Stimulated activated CD4-positive, alpha-beta T cell treated with anti-CD3 and anti-CD28 coated beads, Interleukin-1b, Interleukin-23, amount 100 ng/mL, for 4 hours (primary cell): ENCODE measurements around the gene NME3.

ENCODE experiments used
- DNase-seq, 2 donors: peaks; one replicate each; pipeline ENCODE4 v3.0.0-alpha.2; 2020; ENCODE audit warnings: low read depth in 2 of 2

Gene NME3

GRCh38 chr16:1768767-1769401 is 2.5 kb downstream of the NME3 start:
- DNase-seq, result no peak

GRCh38 chr16:1768061-1768766 is 3.1 kb downstream of the NME3 start:
- DNase-seq, result no peak

GRCh38 chr16:1767116-1767994 is 4.0 kb downstream of the NME3 start:
- DNase-seq, result no peak

- DNase-seq, result no peak
These were observed 4.6 kb downstream of the NME3 start for GRCh38 chr16:1766701-1767100.

GRCh38 chr16:1766231-1766630 is 5.1 kb downstream of the NME3 start:
- no peak for DNase-seq

- DNase-seq, result no peak
These were observed 5.5 kb downstream of the NME3 start for GRCh38 chr16:1765826-1766225.

- DNase-seq, result no peak
These were observed 6.4 kb downstream of the NME3 start for GRCh38 chr16:1764971-1765370.

- DNase-seq, result no peak
These were observed 7.5 kb downstream of the NME3 start for GRCh38 chr16:1763521-1764511.

- DNase-seq, result no peak
These were observed 8.3 kb downstream of the NME3 start for GRCh38 chr16:1762879-1763520.

GRCh38 chr16:1762196-1762878 is 9.0 kb downstream of the NME3 start:
- no peak for DNase-seq

GRCh38 chr16:1761751-1762150 is 9.6 kb downstream of the NME3 start:
- DNase-seq, result no peak

GRCh38 chr16:1760911-1761310 is 10.4 kb downstream of the NME3 start:
- DNase-seq, result no peak

- DNase-seq, result no peak
These were observed 11.8 kb downstream of the NME3 start for GRCh38 chr16:1759511-1759910.

GRCh38 chr16:1758923-1759322 is 12.4 kb downstream of the NME3 start:
- no peak for DNase-seq

- no peak for DNase-seq
These were observed 13.5 kb downstream of the NME3 start for GRCh38 chr16:1757714-1758461.

GRCh38 chr16:1754204-1754603 is 17.1 kb downstream of the NME3 start:
- no peak for DNase-seq

GRCh38 chr16:1752853-1753252 is 18.5 kb downstream of the NME3 start:
- DNase-seq, result no peak

- DNase-seq, result no peak
These were observed 19.4 kb downstream of the NME3 start for GRCh38 chr16:1751946-1752345.
